GM23338 (cell line): ENCODE data around the gene DOCK4. TPM values are rescaled to one million over a fixed set of nuclear protein-coding genes. Genes with fewer than 3 reads are reported as not detected.

Experiments used
- ATAC-seq: fragments of 200-7000 bp; cut with Tn5 transposase; 3 replicates; pipeline ENCODE4 v1.9.1; 2020
- DNase-seq: peaks from one replicate; pipeline ENCODE4 v3.0.0-alpha.2; 2015; ENCODE audit warnings: low spot score
- H2AFZ ChIP-seq: fragments of 200-600 bp; sonication (generic); 2 replicates; pipeline ENCODE4 v1.8.0; 2016; ENCODE audit warnings: antibody characterized with exemption, mild to moderate bottlenecking, moderate library complexity
- H3F3A ChIP-seq: fragments of 200-600 bp; sonication (generic); replicated peaks from 2 replicates; pipeline ENCODE4 v1.8.0; 2017; ENCODE audit warnings: antibody characterized with exemption, mixed run types, low read depth
- H3K27ac ChIP-seq: fragments of 200-600 bp; sonication (generic); 2 replicates; pipeline ENCODE4 v1.6.1; 2016; ENCODE audit warnings: low read depth
- H3K27me3 ChIP-seq: fragments of 200-600 bp; sonication (generic); 2 replicates; pipeline ENCODE4 v1.8.0; 2016; ENCODE audit warnings: mild to moderate bottlenecking, mixed run types, moderate library complexity; ENCODE audit not compliant: insufficient read depth
- H3K36me3 ChIP-seq: fragments of 200-600 bp; sonication (generic); 2 replicates; pipeline ENCODE4 v1.8.0; 2016; ENCODE audit warnings: mild to moderate bottlenecking; ENCODE audit not compliant: insufficient read depth
- H3K4me1 ChIP-seq: fragments of 200-600 bp; sonication (generic); 2 replicates; pipeline ENCODE4 v1.8.0; 2016; ENCODE audit warnings: mild to moderate bottlenecking, moderate library complexity; ENCODE audit not compliant: insufficient read depth
- H3K4me2 ChIP-seq: fragments of 200-600 bp; sonication (generic); 2 replicates; pipeline ENCODE4 v1.7.1; 2017; ENCODE audit warnings: mixed run types
- H3K4me3 ChIP-seq: fragments of 200-600 bp; sonication (generic); 2 replicates; pipeline ENCODE4 v1.6.1; 2016; ENCODE audit warnings: mixed run types
- H3K79me2 ChIP-seq: fragments of 200-600 bp; sonication (generic); replicated peaks from 2 replicates; pipeline ENCODE4 v1.8.0; 2017; ENCODE audit warnings: mild to moderate bottlenecking; ENCODE audit not compliant: insufficient read depth
- H3K9me2 ChIP-seq: fragments of 200-600 bp; sonication (generic); 2 replicates; pipeline ENCODE4 v1.8.0; 2017; ENCODE audit not compliant: insufficient read depth
- H4K20me1 ChIP-seq: fragments of 200-600 bp; sonication (generic); replicated peaks from 2 replicates; pipeline ENCODE4 v1.8.0; 2017; ENCODE audit warnings: mild to moderate bottlenecking; ENCODE audit not compliant: insufficient read depth
- H3K27ac Mint-ChIP-seq: 2 replicates; pipeline ENCODE4 v1.8.0; 2020; ENCODE audit warnings: inconsistent platforms, mild to moderate bottlenecking, moderate library complexity, mixed read lengths
- H3K27me3 Mint-ChIP-seq: 3 replicates; pipeline ENCODE4 v1.8.0; 2022; ENCODE audit warnings: low read depth, mild to moderate bottlenecking, moderate library complexity, mixed read lengths, inconsistent platforms; ENCODE audit not compliant: insufficient read depth, poor library complexity
- H3K36me3 Mint-ChIP-seq: 3 replicates; pipeline ENCODE4 v1.8.0; 2021; ENCODE audit warnings: low read depth, mild to moderate bottlenecking, inconsistent platforms, moderate library complexity, mixed read lengths
- H3K4me1 Mint-ChIP-seq: 3 replicates; pipeline ENCODE4 v1.8.0; 2020; ENCODE audit warnings: mild to moderate bottlenecking, inconsistent platforms, mixed read lengths
- H3K4me3 Mint-ChIP-seq: 3 replicates; pipeline ENCODE4 v1.8.0; 2021; ENCODE audit warnings: moderate library complexity, mild to moderate bottlenecking, inconsistent platforms, mixed read lengths
- H3K9me3 Mint-ChIP-seq: 3 replicates; pipeline ENCODE4 v1.8.0; 2020; ENCODE audit warnings: moderate library complexity, mild to moderate bottlenecking, inconsistent platforms, mixed read lengths
- CTCF ChIP-seq, 2 experiments: fragments of 200-600 bp in 1 of 2; sonication (generic) in 1 of 2; conservative IDR thresholded peaks; 2 replicates each; pipeline versions ENCODE4 v1.5.1 to v1.6.1; 2016 to 2017; ENCODE audit warnings: antibody characterized with exemption in 2 of 2, low read depth in 2 of 2, mild to moderate bottlenecking in 2 of 2, moderate library complexity in 1 of 2
- POLR2AphosphoS5 ChIP-seq: IDR thresholded peaks from 2 replicates; pipeline ENCODE4 v1.6.1; 2016; ENCODE audit warnings: antibody characterized with exemption, low read depth
- REST ChIP-seq: IDR thresholded peaks from one replicate; pipeline ENCODE4 v1.6.1; 2018; ENCODE audit warnings: antibody characterized with exemption; ENCODE audit not compliant: unreplicated experiment
- ZNF462 ChIP-seq: fragments of 250-450 bp; sonication (Bioruptor Pico); IDR thresholded peaks from 2 replicates; pipeline ENCODE4 v1.5.0; 2020; ENCODE audit warnings: mild to moderate bottlenecking, moderate library complexity
- polyA plus RNA-seq: library from polyadenylated mRNA; unstranded; fragments of >200 nt; fragmentation: Nextera tagmentation; extraction: Ambion mirVana; gene quantifications from 2 replicates; pipeline ENCODE4 v1.2.1, GENCODE V29; 2016
- total RNA-seq: library from RNA; depleted of rRNA; stranded (reverse); fragments of >200 nt; shearing (Covaris generic); gene quantifications from 2 replicates; pipeline ENCODE4 v1.2.3, GENCODE V29; 2014

Gene DOCK4
- total and polyA plus RNA-seq, 2 experiments from 2014 or later = 6.3 to 33.8 TPM

- no peak for TF ChIP-seq ZNF462
- no peak for TF ChIP-seq REST
Measured at GRCh38 chr7:112183266-112183665, 22.9 kb downstream of the DOCK4 start (continued).

GRCh38 chr7:112182749-112183148 is 23.4 kb downstream of the DOCK4 start:
- Mint-ChIP-seq H3K36me3 (no peaks in the 10 kb centered on the region), H3K4me3 (no peak overlapping the region), H3K9me3 (no peaks in the 10 kb centered on the region), H3K4me1 (peaks cover 41% of the 10 kb centered on the region), H3K27me3 (peaks cover under 1% of the 10 kb centered on the region), H3K27ac (peak overlapping the region; percentile 33; the same call in 1 of the 2 replicates)
- H3K27me3 ChIP-seq = no peaks in the 10 kb centered on the region
- no peak overlapping the region; the same call in 1 of the 2 replicates for H3K27ac ChIP-seq
- no peak for ATAC-seq
- H3K4me2 ChIP-seq = no peak overlapping the region
- no peak for DNase-seq
- no peak overlapping the region for H3K4me3 ChIP-seq
- H2AFZ ChIP-seq = no peak overlapping the region
- H4K20me1 ChIP-seq = peaks cover 6% of the 10 kb centered on the region; the same call in 1 of the 2 replicates
- H3K4me1 ChIP-seq = peaks cover 15% of the 10 kb centered on the region; the same call in 1 of the 2 replicates
- no peaks in the 10 kb centered on the region for H3F3A ChIP-seq
- H3K79me2 ChIP-seq = peaks cover 96% of the 10 kb centered on the region
- H3K9me2 ChIP-seq = no peaks in the 10 kb centered on the region
- H3K36me3 ChIP-seq = no peaks in the 10 kb centered on the region
- TF ChIP-seq REST = no peak
- no peak for TF ChIP-seq CTCF (conservative IDR thresholded peaks at IDR 0.05; ENCODE audit: low read depth in 2 of 2)
- no peak for TF ChIP-seq POLR2AphosphoS5
